ENCODE results near the gene QPCTL.

DNA sequence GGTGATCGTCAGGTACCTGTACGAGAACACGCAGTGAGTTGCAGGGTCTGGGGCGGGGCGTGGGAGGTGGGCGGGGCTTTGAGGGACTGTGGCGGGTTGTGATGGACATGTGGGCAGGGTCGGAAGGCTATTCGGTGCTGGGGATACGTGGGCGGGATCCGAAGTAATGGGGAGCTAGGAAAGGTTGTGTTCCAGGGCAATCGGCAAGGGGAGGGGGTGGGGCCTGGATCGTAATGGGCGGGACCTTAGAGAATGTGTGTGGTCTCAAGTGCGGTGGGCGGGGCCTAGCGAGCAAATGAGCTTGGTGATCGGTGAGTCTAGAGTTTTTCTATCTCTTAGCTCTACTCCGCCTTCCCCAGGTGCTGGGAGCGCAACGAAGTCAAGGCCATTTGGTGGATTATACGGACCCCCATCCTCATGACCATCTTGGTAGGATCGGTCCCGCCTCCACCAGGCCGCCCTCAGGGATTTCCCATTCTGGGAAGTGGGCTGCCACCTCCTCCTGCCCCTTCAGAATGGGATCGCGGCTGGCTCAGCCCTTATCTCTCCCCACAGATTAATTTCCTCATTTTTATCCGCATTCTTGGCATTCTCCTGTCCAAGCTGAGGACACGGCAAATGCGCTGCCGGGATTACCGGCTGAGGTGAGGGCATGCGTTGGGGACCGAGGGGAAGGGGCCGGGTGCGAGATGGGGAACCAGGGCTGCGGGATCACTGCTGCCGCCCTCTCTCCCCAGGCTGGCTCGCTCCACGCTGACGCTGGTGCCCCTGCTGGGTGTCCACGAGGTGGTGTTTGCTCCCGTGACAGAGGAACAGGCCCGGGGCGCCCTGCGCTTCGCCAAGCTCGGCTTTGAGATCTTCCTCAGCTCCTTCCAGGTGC is 14.9 kb upstream of the QPCTL start:
- no peak for TF ChIP-seq YY1 (IDR thresholded peaks at IDR 0.05; ENCODE audit: borderline replicate concordance in 1 of 3, control insufficient read depth in 1 of 3, extremely low read depth in 1 of 3, insufficient read depth in 3 of 3, insufficient read length in 1 of 3, insufficient replicate concordance in 2 of 3, low read depth in 1 of 3, low read length in 2 of 3)
- TF ChIP-seq CEBPG (CRISPR knock-in tag; IDR thresholded peaks at IDR 0.05) = no peak
- no peak for TF ChIP-seq CEBPG (tag; conservative IDR thresholded peaks at IDR 0.05 in 1 of 2, IDR thresholded peaks at IDR 0.05 in 1 of 2)
- TF ChIP-seq, protein P1, sequence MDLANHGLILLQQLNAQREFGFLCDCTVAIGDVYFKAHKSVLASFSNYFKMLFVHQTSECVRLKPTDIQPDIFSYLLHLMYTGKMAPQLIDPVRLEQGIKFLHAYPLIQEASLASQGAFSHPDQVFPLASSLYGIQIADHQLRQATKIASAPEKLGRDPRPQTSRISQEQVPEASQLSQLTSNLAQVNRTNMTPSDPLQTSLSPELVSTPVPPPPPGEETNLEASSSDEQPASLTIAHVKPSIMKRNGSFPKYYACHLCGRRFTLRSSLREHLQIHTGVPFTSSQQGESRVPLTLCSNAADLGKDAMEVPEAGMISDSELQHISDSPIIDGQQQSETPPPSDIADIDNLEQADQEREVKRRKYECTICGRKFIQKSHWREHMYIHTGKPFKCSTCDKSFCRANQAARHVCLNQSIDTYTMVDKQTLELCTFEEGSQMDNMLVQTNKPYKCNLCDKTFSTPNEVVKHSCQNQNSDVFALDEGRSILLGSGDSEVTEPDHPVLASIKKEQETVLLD (IDR thresholded peaks at IDR 0.05) = no peak
- TF ChIP-seq CTCF (IDR thresholded peaks at IDR 0.05 in 2 of 3, conservative IDR thresholded peaks at IDR 0.05 in 1 of 3; ENCODE audit: insufficient read depth in 2 of 3, low read depth in 1 of 3, low read length in 3 of 3) = no peak
- no peak for TF ChIP-seq JUNB (CRISPR knock-in tag; conservative IDR thresholded peaks at IDR 0.05)
- no peak for TF ChIP-seq NFIX (CRISPR knock-in tag; IDR thresholded peaks at IDR 0.05; ENCODE audit: low read depth)
- TF ChIP-seq JUND (IDR thresholded peaks at IDR 0.05; ENCODE audit: borderline replicate concordance, low read depth, low read length) = no peak
- TF ChIP-seq JUND (tag; IDR thresholded peaks at IDR 0.05; ENCODE audit: borderline replicate concordance, low read depth, low read length) = no peak
- no peak for TF ChIP-seq SIX5 (IDR thresholded peaks at IDR 0.05; ENCODE audit: borderline replicate concordance in 1 of 2, insufficient read depth in 1 of 2, low read depth in 1 of 2, low read length in 2 of 2)
- TF ChIP-seq ZNF239 (CRISPR knock-in tag; IDR thresholded peaks at IDR 0.05) = no peak

All from K562 (cell line).